Hematopoietic multipotent progenitor cell treated with erythropoietin and hydrocortisone succinate and interleukin-3 and kit ligand, for 6 days (in vitro differentiated cells): ENCODE results near the gene IRX6.

Source experiments
- DNase-seq: peaks from one replicate; pipeline ENCODE4 v3.0.0-alpha.2; 2015

IRX6 gene

DNA sequence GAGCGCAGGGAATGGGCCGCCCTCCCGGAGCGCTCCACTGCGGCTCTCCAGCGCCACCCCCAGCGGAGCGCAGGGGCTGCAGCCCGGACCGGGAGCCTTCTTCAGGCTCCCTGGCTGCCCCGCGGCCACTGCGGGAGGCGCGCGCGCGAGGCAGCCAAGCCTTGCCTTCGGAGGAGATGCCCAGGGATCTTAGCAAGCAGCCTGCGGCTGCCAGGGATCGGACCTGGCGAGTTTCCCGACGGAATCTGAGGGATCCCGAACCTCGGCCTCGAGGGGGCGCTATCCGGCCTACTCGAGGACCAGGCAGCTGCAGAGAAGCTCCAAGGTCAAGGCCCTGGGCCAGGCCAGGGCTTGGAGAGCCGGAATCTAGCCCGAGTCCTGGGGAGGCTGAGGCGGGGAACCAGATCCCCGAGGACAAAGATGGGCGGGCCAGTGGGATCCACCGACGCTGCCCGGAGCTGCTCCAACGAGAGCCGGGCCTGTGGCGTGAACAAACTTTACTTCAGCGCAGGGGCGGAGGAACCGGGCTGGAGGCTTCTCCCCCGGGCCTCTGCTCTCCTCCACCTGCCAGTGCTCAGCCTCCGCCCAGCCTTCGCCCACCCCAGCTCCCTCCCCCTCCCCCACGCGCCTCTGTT lies at the start of gene IRX6:
Gene IRX6 (plus strand): TSS at position 567 of the 635 bp plus-strand sequence. CDS start 889 bp downstream, outside the sequence.
- peak; percentile 27 for DNase-seq

DNA sequence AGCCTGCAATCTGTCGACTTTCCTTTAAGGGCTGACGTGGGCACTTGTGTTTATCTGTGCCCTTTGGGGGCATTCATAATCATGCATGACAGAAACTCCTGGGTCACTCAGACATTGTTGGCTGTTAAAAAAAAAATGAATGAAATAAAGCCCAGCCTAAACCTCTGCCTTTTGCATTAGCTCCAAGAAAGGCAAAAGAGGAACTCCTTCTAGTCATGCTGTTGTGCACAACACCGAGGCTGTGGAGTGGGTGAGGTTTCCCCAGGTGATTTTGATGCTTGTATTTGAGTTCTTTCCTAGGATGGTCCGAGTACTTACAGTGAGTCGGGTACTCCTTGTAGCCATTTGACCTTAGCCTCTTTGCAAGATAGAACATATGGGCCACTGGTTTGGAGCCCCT lies 49.6 kb upstream of the IRX6 start:
- no peak for DNase-seq

DNA sequence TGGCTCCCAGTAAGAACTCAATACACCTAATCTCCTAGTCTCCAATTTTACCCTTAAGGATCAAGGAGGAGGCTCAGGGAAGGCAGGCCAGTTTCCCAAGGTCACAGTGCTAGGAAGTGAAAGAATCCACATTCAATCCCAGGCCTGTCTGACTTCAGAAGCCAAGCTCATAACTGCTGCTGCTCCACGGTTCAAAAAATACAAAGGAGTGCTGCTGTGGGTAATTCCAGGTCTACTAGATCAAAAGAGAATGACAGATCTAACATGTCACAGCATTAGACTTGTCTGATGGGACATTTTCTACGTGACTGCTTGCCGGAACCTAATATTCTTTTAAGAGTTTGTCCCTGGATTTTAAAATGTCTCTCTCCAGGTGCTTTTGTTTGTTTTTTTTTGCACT lies 48.8 kb upstream of the IRX6 start:
- no peak for DNase-seq

DNA sequence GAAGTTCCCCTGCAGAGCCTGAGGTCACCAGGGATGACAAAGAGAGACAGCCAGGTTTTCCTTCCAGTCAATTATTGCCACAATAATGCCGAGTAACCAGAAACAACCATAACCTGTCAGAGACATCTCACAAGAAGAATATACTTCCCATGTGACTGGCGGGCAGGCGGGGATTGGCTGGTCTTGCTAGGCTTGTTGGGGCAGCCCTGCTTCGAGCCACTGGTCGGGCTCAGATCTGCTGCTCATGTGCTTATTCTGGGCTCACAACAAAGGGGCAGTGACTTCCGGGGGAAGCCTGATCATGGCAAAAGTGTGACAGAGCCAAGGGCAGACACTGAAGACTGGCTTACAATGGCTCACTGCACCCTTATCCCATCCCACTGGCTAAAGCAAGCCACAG lies 48.1 kb upstream of the IRX6 start:
- no peak for DNase-seq

DNA sequence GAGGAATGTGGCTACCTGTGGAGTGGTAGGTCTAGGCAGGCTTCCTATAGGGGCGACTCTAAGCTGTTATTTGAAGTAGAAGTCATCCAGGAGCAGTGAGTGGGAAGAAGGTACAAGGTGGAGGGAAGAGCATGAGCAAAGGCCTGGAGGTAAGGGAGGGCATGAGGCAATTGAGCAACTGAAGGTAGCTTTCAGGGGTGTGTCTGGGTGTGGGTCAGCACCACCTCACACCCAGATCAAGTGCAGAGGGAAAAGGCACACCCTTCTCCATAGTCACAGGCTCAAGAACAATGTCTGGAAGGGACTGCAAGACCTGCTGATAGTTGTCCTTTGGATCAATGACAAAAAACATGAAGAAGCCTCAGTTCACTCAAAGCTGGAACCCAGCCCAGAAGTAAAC lies 46.5 kb upstream of the IRX6 start:
- no peak for DNase-seq

DNA sequence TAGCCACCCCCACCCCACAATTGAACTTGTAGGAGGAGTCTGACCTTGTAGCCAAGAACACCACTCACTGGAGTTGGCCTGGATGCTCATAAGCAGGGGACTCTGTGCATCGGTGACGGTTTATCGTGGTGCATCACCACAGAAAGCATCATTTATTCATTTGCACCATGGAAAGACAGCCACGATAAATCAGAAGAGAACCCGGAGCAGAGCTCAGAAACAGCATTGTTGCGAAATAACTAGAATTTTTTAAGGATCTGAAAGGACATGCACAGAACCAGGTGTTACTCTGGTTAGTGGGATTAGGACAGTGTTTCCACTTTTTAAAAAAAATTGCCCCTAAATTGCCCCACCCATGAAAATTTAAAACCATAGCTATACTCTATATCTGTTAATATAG lies 44.4 kb upstream of the IRX6 start:
- no peak for DNase-seq

DNA sequence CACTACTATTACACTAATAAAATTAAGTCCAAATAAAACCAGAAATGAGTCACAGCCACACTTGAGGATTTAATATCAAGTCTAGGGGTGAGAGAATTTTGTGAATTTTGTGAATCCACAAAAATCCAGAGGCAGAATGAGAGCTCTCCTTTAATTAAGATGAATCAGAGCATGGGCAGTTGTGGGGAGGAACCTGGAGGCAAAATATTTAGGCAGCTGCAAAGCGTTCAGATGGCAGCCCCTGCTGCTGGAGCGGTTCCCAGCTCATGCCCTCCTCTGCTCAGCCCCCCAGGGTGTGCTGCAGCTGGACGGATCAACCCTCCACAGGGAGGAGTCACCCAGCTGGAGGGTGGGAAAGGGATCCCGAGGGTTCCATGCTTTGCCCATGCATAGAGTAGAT lies 43.4 kb upstream of the IRX6 start:
- DNase-seq, result no peak

DNA sequence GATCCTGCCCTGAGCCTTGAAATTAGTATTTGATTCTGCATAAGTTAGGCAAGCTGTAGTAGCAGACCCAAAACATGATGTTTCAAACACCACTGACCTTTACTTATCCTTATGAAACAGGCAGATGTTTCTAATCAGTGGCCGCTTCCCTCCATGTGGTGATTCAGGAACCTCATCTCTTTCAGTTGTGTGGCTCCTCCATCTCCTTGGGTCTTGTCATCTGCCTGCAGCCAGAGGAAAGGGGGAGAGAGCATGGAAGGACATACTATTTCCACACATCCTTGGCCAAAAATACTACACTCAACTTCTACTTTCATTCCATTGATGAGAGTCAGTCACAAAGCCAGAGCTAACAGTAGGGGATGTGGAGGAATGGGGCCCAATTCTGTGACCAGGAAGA lies 41.6 kb upstream of the IRX6 start:
- DNase-seq, result no peak

DNA sequence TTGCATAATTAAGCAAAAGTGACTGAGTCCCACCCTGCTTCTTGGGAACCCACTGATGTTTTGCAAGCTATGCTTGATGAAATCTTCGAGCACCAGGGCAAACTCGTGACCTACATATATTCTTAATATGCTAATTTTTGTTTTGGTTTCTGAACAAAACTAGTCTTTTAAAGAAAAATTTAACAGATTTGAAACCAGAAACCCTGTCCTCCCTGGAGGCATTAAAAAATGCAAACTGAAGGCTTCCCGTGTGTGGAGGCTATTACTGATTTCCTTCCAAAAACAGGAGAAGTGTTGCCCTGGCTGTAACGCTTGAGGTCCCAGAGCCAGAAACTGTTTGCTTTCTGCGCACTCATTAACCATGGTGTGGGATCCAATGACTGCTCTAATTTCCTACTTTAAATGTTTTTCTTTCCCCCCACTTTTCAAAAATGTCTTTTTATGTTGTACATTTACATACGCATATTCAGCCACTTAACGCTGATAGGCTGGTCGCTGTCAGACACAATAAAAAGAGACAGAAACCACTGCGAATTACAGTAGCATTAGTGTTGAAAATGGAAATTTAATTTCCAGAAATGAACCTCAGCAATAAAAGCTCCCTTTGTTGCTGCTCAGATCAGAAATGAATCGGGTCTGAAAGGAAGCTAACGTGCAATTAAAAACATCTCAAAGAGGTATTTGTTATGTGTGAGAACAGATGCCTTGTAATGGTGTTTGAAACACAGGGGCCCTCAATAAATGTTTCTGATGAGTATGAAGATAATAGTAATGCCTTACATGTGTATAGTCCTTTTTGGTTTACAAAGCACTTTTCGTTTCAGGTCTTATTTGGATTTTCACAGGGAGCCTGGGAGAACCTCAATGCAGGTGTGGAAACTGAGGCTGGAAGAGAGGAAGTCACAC lies 39.9 kb upstream of the IRX6 start:
- DNase-seq, result no peak

DNA sequence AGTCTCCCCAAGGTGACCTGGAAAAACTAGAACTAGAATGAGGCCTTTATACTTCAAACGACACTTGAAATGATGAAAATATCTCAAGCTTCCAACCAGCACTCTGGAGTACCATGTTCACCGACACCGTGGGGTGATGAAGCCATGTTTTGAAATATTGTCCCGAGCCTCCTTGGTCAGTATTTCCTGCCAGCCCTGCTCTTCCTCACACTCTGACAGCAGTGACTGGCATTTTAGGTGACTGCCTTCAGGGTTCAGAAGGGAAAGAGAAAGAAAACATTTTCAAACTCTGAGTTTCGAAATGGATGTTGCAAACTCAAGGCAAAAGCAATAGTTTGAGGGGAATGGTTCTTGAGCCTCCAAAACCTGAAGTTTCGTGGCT lies 39.3 kb upstream of the IRX6 start:
- DNase-seq, result no peak

DNA sequence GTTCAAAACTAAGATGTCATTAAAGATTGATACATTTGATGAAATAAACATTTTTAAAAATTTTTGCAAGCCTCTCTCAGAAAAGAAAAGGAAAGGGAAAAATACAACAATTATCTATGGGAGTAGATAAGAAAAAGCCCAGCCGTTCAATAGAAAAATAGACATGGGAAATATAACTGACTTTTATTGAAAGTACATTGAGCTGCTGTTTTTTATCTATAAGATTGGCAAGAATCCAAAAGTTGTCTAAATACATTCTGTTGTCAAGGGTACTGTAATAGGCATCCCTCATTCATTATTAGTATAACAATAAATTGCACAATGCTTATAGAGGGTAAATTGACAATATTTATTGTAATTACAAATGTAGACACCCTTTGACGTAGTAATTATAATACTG lies 38.4 kb upstream of the IRX6 start:
- DNase-seq, result peak; percentile 3

DNA sequence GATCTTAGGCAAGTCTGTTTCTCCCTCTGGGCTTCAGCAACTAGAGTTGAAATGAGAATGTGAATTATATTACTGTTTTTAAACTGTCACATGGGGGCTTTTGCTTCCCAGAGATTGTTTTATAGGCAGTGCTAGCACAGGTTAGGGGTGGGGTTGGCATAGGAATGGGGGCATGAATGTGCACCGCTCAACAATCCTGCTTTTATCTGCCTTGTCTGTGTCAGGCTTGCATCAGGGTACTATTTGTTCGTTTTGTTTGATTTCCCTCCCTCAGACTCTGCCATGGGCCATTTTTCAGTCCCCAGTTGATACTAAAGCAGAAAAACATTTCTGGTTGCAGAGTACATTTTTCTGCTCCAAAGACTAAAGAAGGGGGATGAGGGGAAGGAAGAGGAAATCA lies 34.6 kb upstream of the IRX6 start:
- DNase-seq, result no peak

DNA sequence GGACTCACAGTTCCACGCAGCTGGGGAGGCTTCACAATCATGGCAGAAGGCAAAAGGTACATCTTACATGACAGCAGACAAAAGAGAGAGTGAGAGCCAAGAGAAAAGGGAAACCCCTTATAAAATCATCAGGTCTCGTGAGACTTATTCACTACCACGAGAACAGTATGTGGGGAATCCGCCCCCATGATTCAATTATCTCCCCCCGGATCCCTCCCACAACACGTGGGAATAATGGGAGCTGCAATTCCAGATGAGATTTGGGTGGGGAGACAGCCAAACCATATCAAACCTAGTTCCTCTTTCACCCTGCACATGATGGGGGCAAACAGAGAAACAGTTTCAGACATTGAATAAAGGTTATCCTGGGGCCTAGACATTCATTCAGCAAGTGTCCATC lies 32.2 kb upstream of the IRX6 start:
- DNase-seq, result no peak

DNA sequence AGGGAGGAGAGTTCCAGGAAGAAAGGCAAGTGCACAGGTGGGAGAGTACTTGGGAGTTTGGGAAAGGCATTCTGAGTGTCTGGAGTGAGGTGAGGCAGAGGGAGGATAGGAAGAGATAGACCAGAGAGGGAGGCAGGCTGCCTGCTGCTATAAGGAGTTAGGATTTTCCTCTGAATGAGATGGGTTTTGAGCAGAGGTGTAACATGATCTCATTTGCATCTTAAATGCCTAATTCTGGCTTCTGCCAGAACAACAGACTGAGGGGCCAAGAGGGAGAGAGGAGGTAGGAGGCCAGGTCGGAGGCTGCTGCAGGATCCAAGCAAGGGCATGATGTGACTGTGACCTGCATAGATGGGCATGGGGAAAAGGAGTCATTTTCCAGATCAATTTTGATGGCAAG lies 31.5 kb upstream of the IRX6 start:
- no peak for DNase-seq

DNA sequence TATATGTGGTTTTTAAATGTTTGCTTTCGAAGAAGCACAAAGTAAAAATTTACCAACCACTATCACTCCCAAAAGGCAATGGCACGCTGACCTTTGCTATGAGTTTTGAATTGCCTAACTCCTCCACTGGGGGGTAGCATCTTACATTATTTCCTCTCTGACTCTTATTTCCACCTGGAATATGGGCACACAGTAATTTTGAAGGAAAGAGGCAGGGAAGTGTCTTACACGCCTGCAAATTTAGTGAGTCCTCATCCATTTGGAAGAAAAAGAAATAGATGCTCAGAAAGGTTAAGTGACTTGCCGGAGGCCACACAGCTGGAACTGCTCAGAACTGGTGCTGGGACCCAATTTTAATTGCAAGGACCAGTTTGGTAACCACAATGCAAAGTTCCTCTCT lies 29.9 kb upstream of the IRX6 start:
- peak; percentile 4 for DNase-seq

DNA sequence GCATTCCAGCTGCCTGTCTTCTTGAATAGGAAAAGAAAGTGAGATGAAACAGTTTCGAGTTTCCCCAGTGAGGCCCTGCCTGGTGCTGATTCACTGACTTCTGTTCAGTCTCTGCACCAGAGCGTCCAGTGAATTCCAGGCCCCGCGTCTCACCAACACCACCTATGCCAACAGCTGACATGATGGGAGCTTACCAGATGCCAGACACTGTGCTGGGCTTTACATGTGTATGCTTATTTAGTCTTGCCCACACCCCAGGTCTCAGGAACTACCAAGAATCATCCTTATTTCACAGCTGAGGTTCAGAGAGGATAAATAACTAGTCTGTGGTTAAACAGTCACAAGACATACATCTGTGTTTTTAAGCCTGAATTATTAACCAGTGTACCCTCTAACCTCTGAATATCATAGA lies 29.1 kb upstream of the IRX6 start:
- DNase-seq, result no peak

DNA sequence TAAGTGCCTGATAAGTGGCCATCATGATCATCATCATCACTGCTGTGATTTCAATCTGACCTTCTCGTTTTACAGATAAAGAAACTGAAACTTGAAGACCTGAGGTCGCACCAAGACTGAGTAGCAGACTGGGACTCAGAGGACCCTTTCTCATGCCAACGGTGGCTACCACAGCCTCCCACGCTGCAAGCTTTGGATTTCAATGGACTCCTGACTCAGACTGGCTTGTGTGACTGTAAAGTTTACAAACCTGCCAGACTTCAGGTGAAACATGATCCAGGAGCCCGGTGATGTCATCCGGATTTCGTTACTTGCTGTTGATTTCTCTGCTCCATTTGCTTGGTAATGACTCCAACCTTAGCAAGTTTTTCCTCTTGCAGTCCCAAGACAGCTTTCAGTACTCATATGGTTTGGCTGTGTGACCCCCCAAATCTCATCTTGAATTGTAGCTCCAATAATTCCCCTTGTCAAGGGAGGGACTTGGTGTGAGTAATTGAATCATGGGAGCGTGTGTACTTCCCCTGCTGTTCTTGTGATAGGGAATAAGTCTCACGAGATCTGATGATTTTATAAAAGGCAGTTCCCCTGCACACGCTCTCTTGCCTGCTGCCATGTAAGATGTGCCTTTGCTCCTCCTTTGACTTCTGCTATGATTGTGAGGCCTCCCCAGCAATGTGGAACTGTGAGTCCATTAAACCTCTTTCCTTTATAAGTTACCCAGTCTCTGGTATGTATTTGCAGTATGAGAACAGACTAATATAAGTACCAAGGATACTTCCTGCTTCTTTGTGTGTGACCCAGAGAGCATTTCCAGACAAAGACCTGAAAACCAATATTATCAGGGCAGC lies 26.7 kb upstream of the IRX6 start:
- no peak for DNase-seq

DNA sequence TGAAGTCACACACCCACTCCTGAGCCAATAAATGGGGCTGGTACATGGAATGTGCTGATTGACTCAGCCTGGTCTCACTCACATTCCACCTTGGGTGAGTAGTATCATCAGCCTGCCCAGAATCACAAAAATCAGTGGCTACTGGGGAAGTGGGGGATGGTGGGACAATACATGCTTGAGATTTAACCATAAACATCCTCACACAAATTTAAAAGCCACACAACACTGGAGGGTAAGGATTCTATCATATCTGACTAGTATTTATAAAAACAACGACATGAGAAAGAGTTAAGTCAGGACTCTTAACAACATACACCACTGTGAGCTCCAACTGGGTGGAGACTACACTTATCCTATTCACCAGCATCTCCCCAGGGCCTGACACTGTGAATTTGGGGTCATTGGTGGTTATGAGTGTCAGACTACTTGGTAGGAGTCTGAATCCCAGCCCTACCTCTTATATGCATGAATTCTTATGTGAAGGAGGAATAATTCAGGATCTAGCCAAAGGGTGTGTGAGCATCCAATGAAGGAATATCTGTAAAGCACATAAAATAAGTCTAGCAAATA lies 26.0 kb upstream of the IRX6 start:
- no peak for DNase-seq

DNA sequence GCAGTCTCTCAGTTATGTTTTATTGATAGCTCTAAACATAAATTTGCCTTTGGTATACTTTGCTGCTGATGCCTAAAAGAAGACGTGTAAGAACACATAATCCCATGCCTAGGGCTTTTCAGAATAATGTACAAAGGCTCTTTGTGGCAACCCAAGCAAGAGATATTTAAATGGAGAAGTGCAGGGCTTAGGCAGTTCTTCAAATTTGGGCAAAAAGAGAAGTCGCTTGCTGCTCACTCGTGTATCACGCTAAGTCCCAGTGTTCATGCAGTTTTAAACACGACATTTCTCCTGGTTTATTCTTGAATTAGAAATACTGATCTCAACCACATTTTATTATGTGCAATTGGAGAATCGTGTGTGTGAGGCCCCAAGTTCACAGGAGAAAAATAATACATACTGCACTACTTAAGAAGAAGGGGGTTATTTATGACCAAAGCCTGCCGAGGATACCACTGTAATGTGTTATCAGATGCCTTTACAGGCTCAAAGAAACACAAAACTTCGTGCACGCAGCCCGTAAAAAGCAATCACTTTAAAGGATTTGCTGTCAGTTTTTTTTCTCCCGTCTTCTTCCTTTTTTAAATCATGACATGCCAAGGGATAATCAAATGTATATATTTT lies 22.5 kb upstream of the IRX6 start:
- DNase-seq, result no peak

DNA sequence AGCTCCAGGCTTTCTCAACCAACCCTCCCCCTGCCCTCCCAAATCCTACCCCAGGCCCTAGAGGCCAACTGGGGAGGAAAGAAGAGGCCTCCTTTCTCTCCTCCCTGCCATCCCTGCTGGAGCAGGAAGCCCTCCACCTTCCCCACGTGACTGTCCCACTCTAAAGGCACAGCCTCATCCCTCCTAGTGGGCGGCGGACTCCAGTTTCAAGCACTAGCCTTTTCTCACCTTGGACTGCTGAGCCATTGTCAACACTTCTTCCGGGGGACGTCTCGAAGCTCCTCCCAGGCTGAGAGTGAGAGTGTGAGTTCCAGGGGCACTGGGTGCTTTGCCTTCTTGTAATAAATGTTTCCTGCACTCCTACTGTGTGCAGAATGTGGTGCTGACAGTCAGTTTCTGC lies 21.4 kb upstream of the IRX6 start:
- no peak for DNase-seq

DNA sequence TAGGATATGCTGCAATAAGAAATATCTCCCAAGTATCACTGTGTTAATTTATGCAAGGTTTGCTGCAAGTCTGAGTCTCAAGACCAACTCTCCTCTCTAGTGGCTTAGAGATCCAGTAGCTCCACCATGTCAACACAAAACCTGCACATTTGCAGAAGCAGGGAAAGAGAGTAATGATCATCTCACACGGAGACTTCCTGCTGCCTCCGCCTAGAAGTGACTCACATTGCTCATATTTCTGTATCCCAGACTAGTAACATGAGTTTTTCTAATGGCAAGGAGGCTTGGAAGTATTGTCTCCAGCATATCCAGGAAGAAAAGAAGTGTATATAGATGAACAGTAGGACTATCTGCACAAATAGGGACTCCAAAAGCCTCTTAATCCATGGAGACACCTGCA lies 15.0 kb upstream of the IRX6 start:
- no peak for DNase-seq

DNA sequence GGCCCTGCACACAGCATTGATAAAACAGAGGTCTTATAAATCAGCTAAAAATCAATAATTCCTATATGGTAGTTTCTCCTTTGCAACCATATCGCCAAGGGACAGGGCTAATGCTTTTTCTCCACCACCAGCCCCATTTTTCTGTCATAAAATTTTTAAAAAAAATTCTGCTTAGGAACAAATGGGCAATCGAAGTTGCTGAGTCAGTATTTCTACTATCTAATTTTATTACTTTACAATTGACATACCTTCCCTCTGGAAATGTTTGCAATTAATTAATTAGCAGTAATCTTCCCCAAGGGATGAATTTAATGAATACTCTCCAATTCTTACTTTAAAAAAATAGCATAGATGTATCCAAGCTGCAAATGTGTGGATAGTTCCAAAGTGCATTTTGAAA lies 1.7 kb upstream of the IRX6 start:
- DNase-seq, result no peak
